Neutrophil (primary cell): ENCODE data around the gene VAV3.

Experiments
- H3K27ac ChIP-seq: fragments of 200-600 bp; sonication (generic); 2 replicates; pipeline ENCODE4 v1.5.1; 2016; ENCODE audit warnings: mild to moderate bottlenecking, moderate library complexity
- H3K27me3 ChIP-seq: fragments of 200-600 bp; sonication (generic); 2 replicates; pipeline ENCODE4 v1.6.0; 2016; ENCODE audit warnings: mild to moderate bottlenecking
- H3K36me3 ChIP-seq: fragments of 200-600 bp; sonication (generic); 2 replicates; pipeline ENCODE4 v1.5.1; 2017
- H3K4me1 ChIP-seq, 2 experiments: fragments of 200-600 bp in 1 of 2; sonication (generic) in 1 of 2; 1 replicate in 1 of 2; 2 replicates in 1 of 2; pipeline versions ENCODE4 v1.5.1 to v1.6.1; 2013 to 2016; ENCODE audit warnings: low read depth in 1 of 2, low read length in 1 of 2, mild to moderate bottlenecking in 1 of 2, moderate library complexity in 1 of 2; ENCODE audit not compliant: control insufficient read depth in 1 of 2, insufficient read depth in 1 of 2
- H3K4me3 ChIP-seq, 2 experiments: fragments of 200-600 bp in 1 of 2; sonication (generic) in 1 of 2; 1 replicate in 1 of 2; 2 replicates in 1 of 2; pipeline ENCODE4 v1.5.1; 2013 to 2016; ENCODE audit warnings: low read depth in 1 of 2, low read length in 1 of 2, mild to moderate bottlenecking in 1 of 2, moderate library complexity in 1 of 2
- H3K9me3 ChIP-seq: fragments of 200-600 bp; sonication (generic); 2 replicates; pipeline ENCODE4 v1.5.1; 2016
- CTCF ChIP-seq: fragments of 200-600 bp; sonication (generic); IDR thresholded peaks from 2 replicates; pipeline ENCODE4 v1.5.1; 2016; ENCODE audit warnings: antibody characterized with exemption

VAV3 gene

DNA sequence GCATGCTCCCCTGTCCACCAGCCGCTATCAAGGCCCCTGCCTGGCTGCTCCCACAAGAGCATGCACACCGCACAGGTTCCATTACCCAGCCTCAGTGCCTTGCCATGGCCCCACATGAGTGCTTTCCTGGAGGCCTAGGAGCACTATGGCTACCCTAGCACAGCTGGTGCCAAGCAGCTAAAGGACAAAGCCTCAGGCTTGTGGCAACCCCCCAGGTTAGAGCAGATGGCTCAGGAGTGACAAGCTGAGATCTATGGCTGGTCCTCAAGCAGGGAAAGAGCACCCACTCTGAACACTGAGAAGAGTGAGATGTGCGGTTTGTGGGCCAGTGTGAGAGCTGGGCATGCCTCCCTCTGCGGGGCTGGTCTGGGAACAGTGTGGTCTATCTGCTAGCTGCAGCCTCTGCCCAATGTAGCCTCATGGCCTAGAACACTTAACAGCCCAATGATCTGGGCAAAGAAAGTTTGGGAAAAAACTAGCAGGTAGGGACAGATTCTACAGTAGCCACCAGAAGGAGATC lies 129.8 kb downstream of the VAV3 start:
- Histone ChIP-seq H3K4me1 (peaks cover 7 to 15% of the 10 kb centered on the region in 2 experiments), H3K4me3 (no peak overlapping the region), H3K27ac (no peak overlapping the region), H3K9me3 (no peaks in the 10 kb centered on the region), H3K27me3 (no peaks in the 10 kb centered on the region), H3K36me3 (no peaks in the 10 kb centered on the region)
- TF ChIP-seq CTCF, result no peak

- TF ChIP-seq CTCF, result no peak
- Histone ChIP-seq H3K27ac (no peak overlapping the region), H3K27me3 (no peaks in the 10 kb centered on the region), H3K4me1 (peaks cover 19 to 28% of the 10 kb centered on the region in 2 experiments), H3K36me3 (no peaks in the 10 kb centered on the region), H3K9me3 (no peaks in the 10 kb centered on the region), H3K4me3 (no peak overlapping the region)
Observed at GRCh38 chr1:107833061-107833460, 131.9 kb downstream of the VAV3 start.

- TF ChIP-seq CTCF, result no peak
- H3K9me3 ChIP-seq, result no peaks in the 10 kb centered on the region
- H3K4me3 ChIP-seq, result no peak overlapping the region
- peaks cover 19 to 33% of the 10 kb centered on the region in 2 experiments for H3K4me1 ChIP-seq
- H3K27ac ChIP-seq, result no peak overlapping the region
- H3K27me3 ChIP-seq, result no peaks in the 10 kb centered on the region
- H3K36me3 ChIP-seq, result no peaks in the 10 kb centered on the region
Observed at GRCh38 chr1:107831921-107832320, 133.1 kb downstream of the VAV3 start.

DNA sequence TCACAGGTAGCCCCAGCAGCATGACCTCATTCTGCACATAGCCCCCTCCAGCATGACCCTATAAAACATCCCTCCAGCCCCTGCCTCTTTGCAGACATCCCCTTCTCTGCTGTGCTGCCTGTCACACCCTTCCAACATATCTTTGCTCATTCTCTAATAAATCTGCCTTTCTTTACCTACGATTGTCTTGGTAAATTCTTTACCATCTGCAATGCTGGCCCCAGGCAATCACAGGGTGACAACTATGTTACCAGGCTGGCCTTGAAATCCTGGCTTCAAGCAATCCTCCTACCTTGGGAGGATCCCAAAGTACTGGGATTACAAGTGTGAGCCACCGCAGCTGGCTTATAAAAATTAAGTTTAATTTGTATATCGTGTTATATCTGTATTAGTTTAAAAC lies 134.5 kb downstream of the VAV3 start:
- Histone ChIP-seq H3K27ac (no peak overlapping the region), H3K4me3 (no peak overlapping the region), H3K36me3 (no peaks in the 10 kb centered on the region), H3K4me1 (peaks cover 19 to 42% of the 10 kb centered on the region in 2 experiments), H3K27me3 (no peaks in the 10 kb centered on the region), H3K9me3 (no peaks in the 10 kb centered on the region)
- no peak for TF ChIP-seq CTCF

GRCh38 chr1:107830075-107830474 lies 134.9 kb downstream of the VAV3 start:
- H3K9me3 ChIP-seq, result no peaks in the 10 kb centered on the region
- no peak for TF ChIP-seq CTCF
- no peak overlapping the region for H3K4me3 ChIP-seq
- peak overlapping the region; percentile 55 for H3K27ac ChIP-seq
- H3K36me3 ChIP-seq, result no peaks in the 10 kb centered on the region
- H3K27me3 ChIP-seq, result no peaks in the 10 kb centered on the region
- peaks cover 21 to 44% of the 10 kb centered on the region in 2 experiments for H3K4me1 ChIP-seq
